ENCODE measurements around the gene P3H2. TPM values are rescaled to one million over a fixed set of nuclear protein-coding genes. Genes with fewer than 3 reads are reported as not detected.

The P3H2 gene
- total and polyA plus RNA-seq, 9 of the 15 experiments (the other 6 are each of a cell fraction or from before 2014, with no cell fraction given): 0.04 to 0.26 (median 0.22) TPM; not detected in 6

GRCh38 chr3:189911001-189911400, 209.7 kb downstream of the P3H2 start:
- ChIA-PET POLR2A (interaction anchor here (0.6 kb wide), 1 partner anchor 30 kb away, joined by 3 read pairs; no protein-coding TSS in a partner anchor), CTCF (ENCODE audit: low intra/inter-chr PET ratio) (interaction anchor here (0.6 kb wide), 1 partner anchor 291 kb away, joined by 5 read pairs; no protein-coding TSS in a partner anchor)
- Histone ChIP-seq H3K4me2 (ENCODE audit: insufficient read depth, low read length) (no peak overlapping the region), H3K4me3 (no peak overlapping the region), H3K27me3 (ENCODE audit: control insufficient read depth in 2 of 2, insufficient read depth in 2 of 2, low read length in 2 of 2) (no peaks in the 10 kb centered on the region), H3K36me3 (ENCODE audit: control insufficient read depth, insufficient read depth, low read length) (no peaks in the 10 kb centered on the region), H4K20me1 (replicated peaks; ENCODE audit: control insufficient read depth, insufficient read depth, low read length) (no peaks in the 10 kb centered on the region), H2AFZ (ENCODE audit: low read depth, low read length) (no peak overlapping the region), H3K4me1 (replicated peaks in 1 of 2; ENCODE audit: control insufficient read depth in 2 of 2, insufficient read depth in 2 of 2, low read length in 2 of 2) (no peaks in the 10 kb centered on the region), H3K79me2 (ENCODE audit: control insufficient read depth, insufficient read depth, low read length) (no peaks in the 10 kb centered on the region), H3K27ac (ENCODE audit: extremely low read depth, low read depth, low read length) (no peak overlapping the region), H3K9me3 (replicated peaks; ENCODE audit: control insufficient read depth, insufficient read depth, low read depth, low read length) (no peaks in the 10 kb centered on the region), H3K9ac (ENCODE audit: insufficient read depth in 1 of 2, low read depth in 2 of 2, low read length in 2 of 2) (no peak overlapping the region), H3K9me1 (ENCODE audit: control insufficient read depth, insufficient read depth, low read length) (no peaks in the 10 kb centered on the region)
- TF ChIP-seq ZFX (CRISPR knock-in tag; IDR thresholded peaks at IDR 0.05) (no peak), ZBTB11 (CRISPR knock-in tag; IDR thresholded peaks at IDR 0.05) (no peak), RB1 (IDR thresholded peaks at IDR 0.05; ENCODE audit: low read depth) (no peak), ZNF717 (CRISPR knock-in tag; IDR thresholded peaks at IDR 0.05) (no peak)
- intact Hi-C loops (cut with micrococcal nuclease): no loop called here
- DNase-seq (ENCODE audit: extremely low read depth in 1 of 4, low spot score in 3 of 4) (no peak), ATAC-seq (no peak), FAIRE-seq (no peak)
- BruUV-seq (replicated peaks): no TSS peak
- WGBS (ENCODE audit: insufficient coverage, low coverage, missing lambda C conversion rate): 0% methylated on average over 1 of the region's 1 CpG
- in situ Hi-C loops (cut with MboI): no loop called here
